ENCODE measurements around the gene GCN1. TPM values are rescaled to one million over a fixed set of nuclear protein-coding genes. Genes with fewer than 3 reads are reported as not detected.

Gene GCN1
- total RNA-seq, 1 donor from 2014 or later = 62.6 TPM

GRCh38 chr12:120125792-120126634 is 68.5 kb downstream of the GCN1 start:
- TF ChIP-seq POLR2A (IDR thresholded peaks at IDR 0.05) = no peak
- no peak for TF ChIP-seq POLR2AphosphoS5 (IDR thresholded peaks at IDR 0.05; ENCODE audit: insufficient read depth in 1 of 2, low read depth in 1 of 2)
- TF ChIP-seq CTCF (IDR thresholded peaks at IDR 0.05) = no peak
- intact Hi-C loops (cut with DNase I) = no loop called here
- Histone ChIP-seq H3K4me1 (peaks cover 4% of the 10 kb centered on the region), H3K27ac (no peak overlapping the region), H3K9me3 (no peaks in the 10 kb centered on the region), H3K4me3 (no peak overlapping the region), H3K36me3 (peaks cover 0 to 39% of the 10 kb centered on the region in 2 donors), H3K27me3 (no peaks in the 10 kb centered on the region)
- no peak for DNase-seq (ENCODE audit: extremely low spot score in 2 of 2)

- peaks cover 0 to 29% of the 10 kb centered on the region in 2 donors for H3K36me3 ChIP-seq
- no peak for DNase-seq (ENCODE audit: extremely low spot score in 2 of 2)
- intact Hi-C loops (cut with DNase I) = no loop called here
Observed at GRCh38 chr12:120125029-120125428, 69.5 kb downstream of the GCN1 start.

GRCh38 chr12:120121766-120122293 is 72.7 kb downstream of the GCN1 start:
- Histone ChIP-seq H3K27ac (no peak overlapping the region), H3K9me3 (no peaks in the 10 kb centered on the region), H3K27me3 (no peaks in the 10 kb centered on the region), H3K4me3 (no peak overlapping the region), H3K36me3 (no peaks in the 10 kb centered on the region), H3K4me1 (peaks cover 28% of the 10 kb centered on the region)
- no peak for TF ChIP-seq CTCF (IDR thresholded peaks at IDR 0.05)
- no peak for TF ChIP-seq POLR2AphosphoS5 (IDR thresholded peaks at IDR 0.05; ENCODE audit: insufficient read depth in 1 of 2, low read depth in 1 of 2)
- no peak for TF ChIP-seq POLR2A (IDR thresholded peaks at IDR 0.05)
- DNase-seq (ENCODE audit: extremely low spot score in 2 of 2) = no peak
- intact Hi-C loops (cut with DNase I) = no loop called here

More at GRCh38 chr12:120125029-120125428, 69.5 kb downstream of the GCN1 start:
- peaks cover 4% of the 10 kb centered on the region for H3K4me1 ChIP-seq
- H3K27ac ChIP-seq = no peak overlapping the region
- H3K9me3 ChIP-seq = no peaks in the 10 kb centered on the region
- H3K27me3 ChIP-seq = no peaks in the 10 kb centered on the region
- no peak overlapping the region for H3K4me3 ChIP-seq
- TF ChIP-seq POLR2A (IDR thresholded peaks at IDR 0.05) (no peak), CTCF (IDR thresholded peaks at IDR 0.05) (no peak), POLR2AphosphoS5 (IDR thresholded peaks at IDR 0.05; ENCODE audit: insufficient read depth in 1 of 2, low read depth in 1 of 2) (no peak)

GRCh38 chr12:120121343-120121742 is 73.2 kb downstream of the GCN1 start:
- intact Hi-C loops (cut with DNase I) = no loop called here
- Histone ChIP-seq H3K27ac (no peak overlapping the region), H3K4me1 (peaks cover 27% of the 10 kb centered on the region), H3K9me3 (no peaks in the 10 kb centered on the region), H3K36me3 (no peaks in the 10 kb centered on the region), H3K27me3 (no peaks in the 10 kb centered on the region), H3K4me3 (no peak overlapping the region)
- TF ChIP-seq CTCF (IDR thresholded peaks at IDR 0.05) = no peak
- no peak for TF ChIP-seq POLR2AphosphoS5 (IDR thresholded peaks at IDR 0.05; ENCODE audit: insufficient read depth in 1 of 2, low read depth in 1 of 2)
- no peak for TF ChIP-seq POLR2A (IDR thresholded peaks at IDR 0.05)
- DNase-seq (ENCODE audit: extremely low spot score in 2 of 2) = no peak
